GM19438 (cell line): ENCODE results near the gene ADCY3.
"Not testable (repeated sequence)": the region's sequence is repeated elsewhere in the genome, so short reads cannot be mapped to it uniquely, and the experiment has no call there.

Experiments used
- ATAC-seq: cut with Tn5 transposase; IDR thresholded peaks from one replicate; pipeline ENCODE4 v1.9.1; 2021; ENCODE audit warnings: low read depth; ENCODE audit not compliant: unreplicated experiment

Gene ADCY3

GRCh38 chr2:24820598-24821432 is 99.2 kb downstream of the ADCY3 start:
- no peak for ATAC-seq

- no peak for ATAC-seq
Measured at GRCh38 chr2:24820175-24820513, 99.9 kb downstream of the ADCY3 start.

- ATAC-seq = no peak
Measured at GRCh38 chr2:24819442-24820174, 100.4 kb downstream of the ADCY3 start.

- no peak for ATAC-seq
Measured at GRCh38 chr2:24818721-24819167, 101.3 kb downstream of the ADCY3 start.

- no peak for ATAC-seq
Measured at GRCh38 chr2:24816884-24817283, 103.2 kb downstream of the ADCY3 start.

- ATAC-seq = no peak
Measured at GRCh38 chr2:24816404-24816803, 103.6 kb downstream of the ADCY3 start.

- ATAC-seq = no peak
Measured at GRCh38 chr2:24815171-24815570, 104.9 kb downstream of the ADCY3 start.

- ATAC-seq = no peak
Measured at GRCh38 chr2:24814516-24814915, 105.5 kb downstream of the ADCY3 start.

- no peak for ATAC-seq
Measured at GRCh38 chr2:24813691-24814137, 106.3 kb downstream of the ADCY3 start.

GRCh38 chr2:24809316-24810007 is 110.6 kb downstream of the ADCY3 start:
- no peak for ATAC-seq

GRCh38 chr2:24806661-24807036 is 113.4 kb downstream of the ADCY3 start:
- ATAC-seq = no peak

- not testable (repeated sequence) for ATAC-seq
Measured at GRCh38 chr2:24805811-24806660, 114.0 kb downstream of the ADCY3 start.

GRCh38 chr2:24800487-24800886 is 119.5 kb downstream of the ADCY3 start:
- not testable (repeated sequence) for ATAC-seq

GRCh38 chr2:24797644-24798043 is 122.4 kb downstream of the ADCY3 start:
- no peak for ATAC-seq

- no peak for ATAC-seq
Measured at GRCh38 chr2:24793761-24794435, 126.1 kb downstream of the ADCY3 start.

- ATAC-seq = peak; percentile 87
Measured at GRCh38 chr2:24792874-24793760, 126.9 kb downstream of the ADCY3 start, which contains the start of the genes CENPO and PTRHD1. Gene CENPO (plus strand): TSS chr2:24793425. CDS start chr2:24793920, 495 bp downstream. Gene PTRHD1 (minus strand): TSS chr2:24793391. CDS start chr2:24793377, 14 bp downstream.

- ATAC-seq = no peak
Measured at GRCh38 chr2:24792542-24792873, 127.5 kb downstream of the ADCY3 start.

GRCh38 chr2:24791452-24791851 is 128.6 kb downstream of the ADCY3 start:
- ATAC-seq = no peak

GRCh38 chr2:24788816-24789215 is 131.2 kb downstream of the ADCY3 start:
- no peak for ATAC-seq
